Calu3 (cell line): Measurements from ENCODE around the gene SEMA3B. TPM values are rescaled to one million over a fixed set of nuclear protein-coding genes. Genes with fewer than 3 reads are reported as not detected.

ENCODE experiments used
- BruUV-seq: library from RNA; stranded (reverse); fragments of 400-500 nt; replicated peaks from 2 replicates; lab custom pipeline; 2021; lab: Mats Ljungman, UMichigan
- CTCF ChIA-PET: fragments of 300-600 bp; sonication (Branson Sonifier 250); formaldehyde crosslinking; loops from one replicate; lab custom pipeline; 2022; ENCODE audit warnings: antibody characterized with exemption; lab: Charles Lee
- DNase-seq: peaks from one replicate; pipeline ENCODE4 v3.0.0; 2022
- H3K27ac Mint-ChIP-seq: one replicate; pipeline ENCODE4 v1.8.0; 2022; ENCODE audit warnings: mixed read lengths; ENCODE audit not compliant: unreplicated experiment
- H3K27me3 Mint-ChIP-seq: one replicate; pipeline ENCODE4 v1.8.0; 2022; ENCODE audit warnings: mixed read lengths; ENCODE audit not compliant: unreplicated experiment
- H3K36me3 Mint-ChIP-seq: one replicate; pipeline ENCODE4 v1.8.0; 2022; ENCODE audit warnings: mild to moderate bottlenecking, moderate library complexity, mixed read lengths; ENCODE audit not compliant: insufficient read depth, unreplicated experiment
- H3K4me1 Mint-ChIP-seq: one replicate; pipeline ENCODE4 v1.8.0; 2022; ENCODE audit warnings: mild to moderate bottlenecking, low read depth, mixed read lengths; ENCODE audit not compliant: unreplicated experiment
- H3K4me3 Mint-ChIP-seq: one replicate; pipeline ENCODE4 v1.8.0; 2022; ENCODE audit warnings: mild to moderate bottlenecking, low read depth, moderate library complexity, mixed read lengths; ENCODE audit not compliant: unreplicated experiment
- H3K9me3 Mint-ChIP-seq: one replicate; pipeline ENCODE4 v1.8.0; 2022; ENCODE audit warnings: low read depth, mixed read lengths; ENCODE audit not compliant: unreplicated experiment
- intact Hi-C: fragments of 100-400 bp; cut with micrococcal nuclease; formaldehyde crosslinking; loops from one replicate; pipeline ENCODE4 v1.10.0; 2022; ENCODE audit not compliant: unreplicated experiment
- total RNA-seq: library from RNA; stranded (reverse); gene quantifications from 2 replicates; pipeline ENCODE4 v1.2.3, GENCODE V29; 2022
- TF ChIP-seq, protein P1 (sequence below): fragments of 200-600 bp; IDR thresholded peaks from one replicate; pipeline ENCODE4 v1.8.0; 2022; ENCODE audit warnings: antibody characterized with exemption; ENCODE audit not compliant: unreplicated experiment

The SEMA3B gene
- total RNA-seq, 1 experiment from 2014 or later = 20.3 TPM

DNA sequence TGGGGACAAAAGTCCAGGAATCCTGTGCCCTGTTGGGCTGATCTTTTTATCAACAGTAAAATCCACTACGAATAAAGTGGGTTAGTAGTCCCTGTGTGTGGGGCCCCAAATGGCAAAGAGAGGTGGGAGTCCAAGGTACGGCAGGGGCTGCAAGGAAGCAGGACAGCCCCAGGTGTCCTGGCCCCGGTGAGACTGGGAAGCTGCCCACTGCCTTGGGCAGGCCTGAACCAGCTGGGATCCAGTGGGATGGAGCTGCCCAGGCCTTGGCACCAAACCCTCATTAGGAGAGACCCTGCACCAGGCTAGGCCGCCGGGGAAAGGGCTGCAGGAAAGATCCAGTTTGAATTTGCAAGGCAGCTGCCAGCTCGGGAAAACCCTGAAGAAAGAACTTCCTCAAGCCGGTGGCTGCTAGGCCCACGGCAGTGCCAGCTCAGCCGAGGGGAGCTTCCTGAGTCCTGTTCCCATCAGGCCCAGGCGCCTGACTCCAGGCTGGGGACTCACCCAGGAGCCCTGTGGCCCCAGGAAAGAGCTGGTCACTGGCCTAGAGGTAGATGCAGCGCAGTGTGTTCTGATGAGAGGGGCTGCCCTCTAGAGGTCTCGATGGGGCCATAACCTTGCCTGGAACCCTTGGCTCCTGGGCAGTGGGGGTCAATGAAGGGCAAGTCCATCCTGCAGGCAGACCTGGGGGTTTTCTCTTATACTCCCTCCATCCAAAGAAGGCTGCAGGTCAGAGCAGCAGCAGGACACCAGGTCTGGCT lies 47.4 kb upstream of the SEMA3B start:
- no peak for DNase-seq
- TF ChIP-seq, protein P1, sequence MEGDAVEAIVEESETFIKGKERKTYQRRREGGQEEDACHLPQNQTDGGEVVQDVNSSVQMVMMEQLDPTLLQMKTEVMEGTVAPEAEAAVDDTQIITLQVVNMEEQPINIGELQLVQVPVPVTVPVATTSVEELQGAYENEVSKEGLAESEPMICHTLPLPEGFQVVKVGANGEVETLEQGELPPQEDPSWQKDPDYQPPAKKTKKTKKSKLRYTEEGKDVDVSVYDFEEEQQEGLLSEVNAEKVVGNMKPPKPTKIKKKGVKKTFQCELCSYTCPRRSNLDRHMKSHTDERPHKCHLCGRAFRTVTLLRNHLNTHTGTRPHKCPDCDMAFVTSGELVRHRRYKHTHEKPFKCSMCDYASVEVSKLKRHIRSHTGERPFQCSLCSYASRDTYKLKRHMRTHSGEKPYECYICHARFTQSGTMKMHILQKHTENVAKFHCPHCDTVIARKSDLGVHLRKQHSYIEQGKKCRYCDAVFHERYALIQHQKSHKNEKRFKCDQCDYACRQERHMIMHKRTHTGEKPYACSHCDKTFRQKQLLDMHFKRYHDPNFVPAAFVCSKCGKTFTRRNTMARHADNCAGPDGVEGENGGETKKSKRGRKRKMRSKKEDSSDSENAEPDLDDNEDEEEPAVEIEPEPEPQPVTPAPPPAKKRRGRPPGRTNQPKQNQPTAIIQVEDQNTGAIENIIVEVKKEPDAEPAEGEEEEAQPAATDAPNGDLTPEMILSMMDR = no peak
- no peaks in the 10 kb centered on the region for H3K9me3 Mint-ChIP-seq
- no peaks in the 10 kb centered on the region for H3K4me1 Mint-ChIP-seq
- H3K36me3 Mint-ChIP-seq = peaks cover under 1% of the 10 kb centered on the region
- H3K27me3 Mint-ChIP-seq = peaks cover 63% of the 10 kb centered on the region
- intact Hi-C loops = no loop called here
- no peak overlapping the region for H3K4me3 Mint-ChIP-seq
- BruUV-seq = no TSS peak
- CTCF ChIA-PET = interaction anchor here (0.6 kb wide), 1 partner anchor 113 kb away, joined by 3 read pairs; no protein-coding TSS in a partner anchor
- no peak overlapping the region for H3K27ac Mint-ChIP-seq

DNA sequence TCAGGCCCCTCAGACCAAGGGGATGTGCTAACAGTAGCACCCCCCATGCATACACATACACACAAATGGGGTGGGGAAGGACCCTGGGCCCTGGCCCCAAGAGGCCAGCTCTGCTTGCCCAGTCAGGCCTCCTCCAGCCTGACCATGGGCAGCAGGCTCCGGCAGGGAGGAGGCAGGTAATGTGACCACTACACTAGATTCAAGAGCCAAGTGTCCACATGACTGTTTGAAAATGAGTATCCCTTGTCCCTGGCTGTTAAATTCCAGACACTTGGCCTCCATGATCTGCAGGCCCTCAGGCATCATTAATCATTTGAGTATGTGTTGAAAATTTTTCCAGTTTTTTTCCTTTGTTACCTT lies 46.8 kb upstream of the SEMA3B start:
- Mint-ChIP-seq H3K4me3 (no peak overlapping the region), H3K27me3 (peaks cover 58% of the 10 kb centered on the region), H3K4me1 (no peaks in the 10 kb centered on the region), H3K9me3 (no peaks in the 10 kb centered on the region), H3K27ac (no peak overlapping the region), H3K36me3 (peaks cover 6% of the 10 kb centered on the region)
- TF ChIP-seq, protein P1 = no peak
- intact Hi-C loops = no loop called here
- BruUV-seq = no TSS peak
- no peak for DNase-seq
- CTCF ChIA-PET = interaction anchor here (0.6 kb wide), 1 partner anchor 112 kb away, joined by 3 read pairs; no protein-coding TSS in a partner anchor

DNA sequence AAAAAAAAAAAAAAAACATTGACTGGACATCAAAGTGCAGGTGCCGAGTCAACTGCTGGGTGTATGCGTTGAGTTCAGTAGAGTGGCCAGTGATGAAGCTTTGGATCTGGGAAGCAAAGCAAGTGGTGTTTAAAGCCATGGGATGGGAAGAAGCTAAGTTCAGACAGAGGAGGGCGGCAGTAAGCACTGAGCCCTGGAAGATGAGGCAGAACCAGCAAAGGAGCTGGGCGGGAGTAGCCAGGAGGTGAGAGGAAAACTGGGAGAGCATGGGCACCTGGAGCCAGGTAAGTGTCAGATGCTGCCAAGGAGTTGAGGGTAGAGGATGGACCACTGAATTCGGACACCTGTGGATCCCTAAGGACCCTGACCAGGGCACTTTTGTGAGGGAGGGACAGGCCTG lies 44.3 kb upstream of the SEMA3B start:
- H3K27ac Mint-ChIP-seq = no peak overlapping the region

DNA sequence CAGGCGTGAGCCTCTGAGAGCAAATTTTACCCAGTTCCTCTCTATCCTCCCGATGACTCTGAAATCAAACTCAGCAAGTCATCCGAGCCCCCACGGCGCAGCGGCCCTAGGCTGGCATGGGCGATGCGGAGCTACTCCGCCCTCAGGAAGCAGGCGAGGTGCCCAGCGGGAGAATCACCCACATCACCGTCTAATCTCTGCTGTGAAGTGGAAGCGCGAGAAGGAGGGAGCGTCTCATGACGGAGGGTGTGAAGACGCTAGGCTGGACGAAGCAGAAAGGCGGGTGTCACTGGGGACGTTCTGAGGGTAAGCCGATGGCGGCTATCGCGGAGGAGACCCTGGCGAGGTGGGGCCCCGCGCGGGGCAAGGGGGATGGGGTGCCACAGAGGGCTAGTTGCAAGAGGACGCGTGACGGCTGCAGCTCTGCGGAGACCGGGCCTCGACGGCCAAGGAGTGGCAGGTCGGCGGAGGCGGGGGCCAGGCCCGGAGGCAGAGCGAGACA lies 42.0 kb upstream of the SEMA3B start:
- TF ChIP-seq, protein P1 = no peak
- Mint-ChIP-seq H3K27ac (peak overlapping the region; percentile 60), H3K36me3 (peaks cover 27% of the 10 kb centered on the region), H3K9me3 (no peaks in the 10 kb centered on the region), H3K4me3 (peak overlapping the region; percentile 75), H3K4me1 (peaks cover 27% of the 10 kb centered on the region), H3K27me3 (peaks cover 26% of the 10 kb centered on the region)
- CTCF ChIA-PET = interaction anchor here (0.7 to 2.1 kb wide), 12 partner anchors 9 to 111 kb away, joined by 3 to 13 read pairs (median 6); partner anchors contain the start of genes GNAI2, HYAL3, NAA80 and SEMA3B
- no TSS peak for BruUV-seq
- peak; percentile 37 for DNase-seq
- intact Hi-C loops = loop anchor here (1.0 to 2.0 kb wide), 3 partner anchors 35 to 106 kb away; no protein-coding TSS in a partner anchor

More for the DNA sequence above, 44.3 kb upstream of the SEMA3B start:
- H3K27me3 Mint-ChIP-seq = peaks cover 35% of the 10 kb centered on the region
- H3K9me3 Mint-ChIP-seq = no peaks in the 10 kb centered on the region
- TF ChIP-seq, protein P1 = no peak
- peaks cover 25% of the 10 kb centered on the region for H3K36me3 Mint-ChIP-seq
- no TSS peak for BruUV-seq
- peaks cover 14% of the 10 kb centered on the region for H3K4me1 Mint-ChIP-seq
- DNase-seq = no peak
- intact Hi-C loops = no loop called here
- H3K4me3 Mint-ChIP-seq = no peak overlapping the region
- CTCF ChIA-PET = interaction anchor here (0.7 kb wide), 1 partner anchor 96 kb away, joined by 4 read pairs; no protein-coding TSS in a partner anchor
